HepG2 (cell line): Measurements from ENCODE around the gene ADAMTS17. TPM values are rescaled to one million over a fixed set of nuclear protein-coding genes. Genes with fewer than 3 reads are reported as not detected.

Experiments used
- ATAC-seq: fragments of 200-7000 bp; cut with Tn5 transposase; 3 replicates; pipeline ENCODE4 v1.9.1; 2020; ENCODE audit warnings: mild to moderate bottlenecking, moderate library complexity
- BruUV-seq: library from RNA; stranded (reverse); fragments of 400-500 nt; replicated peaks from 2 replicates; lab custom pipeline; 2021; lab: Mats Ljungman, UMichigan
- CTCF ChIA-PET: fragments of 300-600 bp; formaldehyde crosslinking; extraction: SDS; loops from one replicate; lab custom pipeline; 2021; ENCODE audit warnings: low total read pairs, inconsistent platforms, low intra/inter-chr PET ratio; lab: Yijun Ruan, JAX
- POLR2A ChIA-PET: fragments of 350-600 bp; sonication (Branson Sonifier 250); formaldehyde crosslinking; loops from one replicate; lab custom pipeline; 2020; ENCODE audit warnings: antibody characterized with exemption, inconsistent platforms; lab: Yijun Ruan, JAX
- DNase-seq: peaks from one replicate; pipeline ENCODE4 v3.0.0-alpha.2; 2015; ENCODE audit warnings: low spot score
- FAIRE-seq: peaks from 3 replicates; lab custom pipeline; 2011; peaks lifted over from hg19 to GRCh38; lab: Jason Lieb, UNC
- H2AFZ ChIP-seq: one replicate; pipeline ENCODE4 v1.6.1; 2011; ENCODE audit warnings: low read length, inconsistent platforms
- H3K27ac ChIP-seq: fragments of 300-600 bp; 3 replicates; pipeline ENCODE4 v1.8.0; 2011; ENCODE audit warnings: mixed run types, mild to moderate bottlenecking, mixed read lengths, low read length, inconsistent platforms; ENCODE audit not compliant: insufficient read depth; ENCODE audit errors: extremely low read length
- H3K27me3 ChIP-seq, 2 experiments: fragments of 200-600 bp in 1 of 2; 2 replicates in 1 of 2; 3 replicates in 1 of 2; pipeline versions ENCODE4 v1.6.0 to v1.8.0; 2011; ENCODE audit warnings: low read length in 2 of 2, mild to moderate bottlenecking in 2 of 2, moderate library complexity in 2 of 2, inconsistent platforms in 1 of 2; ENCODE audit not compliant: insufficient read depth in 2 of 2, control insufficient read depth in 1 of 2
- H3K36me3 ChIP-seq, 2 experiments: fragments of 200-600 bp in 1 of 2; replicated peaks in 1 of 2; 2 replicates in 1 of 2; 3 replicates in 1 of 2; pipeline versions ENCODE4 v1.5.1 to v1.8.0; 2011; ENCODE audit warnings: low read length in 2 of 2, inconsistent platforms in 1 of 2; ENCODE audit not compliant: insufficient read depth in 2 of 2, control insufficient read depth in 1 of 2
- H3K4me1 ChIP-seq: 2 replicates; pipeline ENCODE4 v1.5.1; 2012; ENCODE audit warnings: low read length, inconsistent platforms; ENCODE audit not compliant: insufficient read depth
- H3K4me2 ChIP-seq: 2 replicates; pipeline ENCODE4 v1.6.0; 2011; ENCODE audit warnings: low read depth, low read length, inconsistent platforms
- H3K4me3 ChIP-seq, 3 experiments: fragments of 200-600 bp in 1 of 3; sonication (generic), shearing (Covaris generic) in 1 of 3; replicated peaks in 1 of 3; 2 replicates each; pipeline ENCODE4 v1.5.1; 2011 to 2016; ENCODE audit warnings: low read length in 3 of 3, inconsistent platforms in 2 of 3, low read depth in 2 of 3, mild to moderate bottlenecking in 2 of 3, control low read depth in 1 of 3, mixed read lengths in 1 of 3; ENCODE audit not compliant: insufficient read depth in 1 of 3
- H3K79me2 ChIP-seq: one replicate; pipeline ENCODE4 v1.6.1; 2011; ENCODE audit warnings: low read length, inconsistent platforms; ENCODE audit not compliant: insufficient read depth
- H3K9ac ChIP-seq: 2 replicates; pipeline ENCODE4 v1.6.0; 2011; ENCODE audit warnings: mild to moderate bottlenecking, low read depth, low read length, inconsistent platforms; ENCODE audit not compliant: insufficient read depth
- H3K9me3 ChIP-seq: 2 replicates; pipeline ENCODE4 v1.5.1; 2012; ENCODE audit warnings: mild to moderate bottlenecking, low read length
- H4K20me1 ChIP-seq: 2 replicates; pipeline ENCODE4 v1.6.0; 2011; ENCODE audit warnings: inconsistent platforms, mild to moderate bottlenecking, low read length, moderate library complexity; ENCODE audit not compliant: insufficient read depth
- CCAR2 ChIP-seq: fragments of 200-400 bp; formaldehyde crosslinking; optimal IDR thresholded peaks from 2 replicates; pipeline ENCODE3; 2018; ENCODE audit warnings: low read depth, mild to moderate bottlenecking, low read length, moderate library complexity
- CTCF ChIP-seq: sonication (generic); formaldehyde crosslinking; IDR thresholded peaks from 2 replicates; pipeline ENCODE4 v1.5.0; 2020; ENCODE audit warnings: mild to moderate bottlenecking, missing genetic modification reagents, moderate library complexity
- FOXP4 ChIP-seq: sonication (generic); formaldehyde crosslinking; IDR thresholded peaks from 2 replicates; pipeline ENCODE4 v1.4.0; 2020; ENCODE audit warnings: missing genetic modification reagents
- GATAD1 ChIP-seq: IDR thresholded peaks from 2 replicates; pipeline ENCODE4 v1.6.1; 2016; ENCODE audit warnings: missing genetic modification reagents, missing compliant biosample characterization
- HCFC1 ChIP-seq: fragments of 150-350 bp; IDR thresholded peaks from 2 replicates; pipeline ENCODE4 v1.6.1; 2014; ENCODE audit warnings: low read depth, low read length
- HHEX ChIP-seq: IDR thresholded peaks from 2 replicates; pipeline ENCODE4 v1.6.1; 2016; ENCODE audit warnings: control low read depth
- HOXA9 ChIP-seq: sonication (generic); formaldehyde crosslinking; IDR thresholded peaks from 2 replicates; pipeline ENCODE4 v1.8.1; 2022; ENCODE audit warnings: missing genetic modification reagents, mild to moderate bottlenecking, moderate library complexity, borderline replicate concordance
- JUN ChIP-seq: sonication (generic); formaldehyde crosslinking; IDR thresholded peaks from 2 replicates; pipeline ENCODE4 v1.4.0; 2020; ENCODE audit warnings: mild to moderate bottlenecking, missing genetic modification reagents
- NR0B2 ChIP-seq: sonication (generic); formaldehyde crosslinking; IDR thresholded peaks from 2 replicates; pipeline ENCODE4 v1.4.0; 2020; ENCODE audit warnings: mild to moderate bottlenecking, missing genetic modification reagents
- RFXANK ChIP-seq: IDR thresholded peaks from 2 replicates; pipeline ENCODE4 v1.6.1; 2016
- TCF7 ChIP-seq: sonication (generic); IDR thresholded peaks from 2 replicates; pipeline ENCODE4 v1.6.1; 2016; ENCODE audit warnings: antibody characterized with exemption, low read depth
- TOE1 ChIP-seq: sonication (generic); formaldehyde crosslinking; IDR thresholded peaks from 2 replicates; pipeline ENCODE4 v1.4.0; 2020; ENCODE audit warnings: mild to moderate bottlenecking, missing genetic modification reagents
- ZBED4 ChIP-seq: sonication (generic); formaldehyde crosslinking; IDR thresholded peaks from 2 replicates; pipeline ENCODE4 v1.4.0; 2020; ENCODE audit warnings: missing genetic modification reagents, borderline replicate concordance
- ZNF20 ChIP-seq: sonication (generic); formaldehyde crosslinking; IDR thresholded peaks from 2 replicates; pipeline ENCODE4 v1.4.0; 2020; ENCODE audit warnings: mild to moderate bottlenecking, moderate library complexity, missing genetic modification reagents
- ZNF652 ChIP-seq: IDR thresholded peaks from 2 replicates; pipeline ENCODE4 v1.6.1; 2016; ENCODE audit warnings: low read depth, borderline replicate concordance
- ZNF83 ChIP-seq: sonication (generic); formaldehyde crosslinking; IDR thresholded peaks from 2 replicates; pipeline ENCODE4 v1.4.0; 2020; ENCODE audit warnings: missing genetic modification reagents, mild to moderate bottlenecking, borderline replicate concordance
- ZSCAN22 ChIP-seq: sonication (generic); formaldehyde crosslinking; IDR thresholded peaks from 2 replicates; pipeline ENCODE4 v1.4.0; 2020; ENCODE audit warnings: mild to moderate bottlenecking, missing genetic modification reagents
- WGBS: methylation state at CpG from one replicate; pipeline ENCODE4 v1.1.6; 2017; ENCODE audit warnings: low lambda C conversion rate; 5-methylcytosine and 5-hydroxymethylcytosine counted together
- in situ Hi-C: cut with HindIII; loops from 2 replicates; pipeline ENCODE4 v1.10.0; 2017; ENCODE audit warnings: low pct_unique_long_range_greater_than_20kb; ENCODE audit not compliant: extremely low pct_ligation_motif_present
- intact Hi-C: fragments of 100-400 bp; cut with micrococcal nuclease; formaldehyde crosslinking; loops from one replicate; pipeline ENCODE4 v1.10.0; 2022; ENCODE audit not compliant: unreplicated experiment
- polyA plus RNA-seq, 8 experiments: library from polyadenylated mRNA; depleted of rRNA in 3 of 8; stranded (reverse) in 7 of 8; unstranded in 1 of 8; fragments of >200 nt; fragmentation: Illumina TruSeq in 4 of 8; extraction: Trizol in 4 of 8; gene quantifications; 2 replicates each; pipeline versions ENCODE4 v1.2.1 to v1.2.3, GENCODE V29; 2011 to 2016; ENCODE audit warnings: low read depth in 4 of 8, missing spikeins in 1 of 8, mixed read lengths in 1 of 8; ENCODE audit not compliant: insufficient read depth in 1 of 8
- total RNA-seq, 5 experiments: library from RNA; depleted of rRNA; stranded (reverse); fragments of >200 nt; fragmentation: Illumina TruSeq; extraction: Trizol; gene quantifications; 2 replicates each; pipeline ENCODE4 v1.2.3, GENCODE V29; 2016; ENCODE audit warnings: low read depth in 1 of 5

ADAMTS17 gene
- total and polyA plus RNA-seq, 2 of the 13 experiments (the other 11 are each of a cell fraction or from before 2014, with no cell fraction given) = 0.02 to 0.04 TPM

- CTCF ChIA-PET = no interaction called here
- DNase-seq = no peak
- no TSS peak for BruUV-seq
- Histone ChIP-seq H3K27ac (no peak overlapping the region), H2AFZ (no peak overlapping the region), H3K9me3 (no peaks in the 10 kb centered on the region), H3K4me2 (no peak overlapping the region), H4K20me1 (no peaks in the 10 kb centered on the region), H3K36me3 (no peaks in the 10 kb centered on the region), H3K4me3 (no peak overlapping the region), H3K27me3 (peaks cover 0 to 1% of the 10 kb centered on the region in 2 experiments; a peak in 2 of 5 replicates), H3K4me1 (no peaks in the 10 kb centered on the region), H3K9ac (no peak overlapping the region), H3K79me2 (no peaks in the 10 kb centered on the region)
- no peak for FAIRE-seq
- POLR2A ChIA-PET = no interaction called here
- intact Hi-C loops = no loop called here
- ATAC-seq = no peak
- in situ Hi-C loops = no loop called here
- 54% methylated on average over 7 of the region's 10 CpGs for WGBS
- no peak for TF ChIP-seq HHEX (CRISPR knock-in tag)
- TF ChIP-seq ZBED4 (CRISPR knock-in tag) = no peak
- no peak for TF ChIP-seq ZNF83
- no peak for TF ChIP-seq TCF7
- no peak for TF ChIP-seq ZNF20
- no peak for TF ChIP-seq FOXP4 (CRISPR knock-in tag)
- no peak for TF ChIP-seq CCAR2
- no peak for TF ChIP-seq GATAD1
- no peak for TF ChIP-seq HOXA9 (CRISPR knock-in tag)
- TF ChIP-seq JUN (CRISPR knock-in tag) = no peak
- no peak for TF ChIP-seq NR0B2 (CRISPR knock-in tag)
- no peak for TF ChIP-seq ZNF652 (CRISPR knock-in tag)
- TF ChIP-seq RFXANK (CRISPR knock-in tag) = no peak
- no peak for TF ChIP-seq TOE1 (CRISPR knock-in tag)
- no peak for TF ChIP-seq HCFC1
- TF ChIP-seq CTCF (CRISPR knock-in tag) = no peak
- TF ChIP-seq ZSCAN22 = no peak
Measured at GRCh38 chr15:100194996-100195395, 146.8 kb downstream of the ADAMTS17 start.
